Measurements from ENCODE around the gene CNOT3.

The CNOT3 gene

DNA sequence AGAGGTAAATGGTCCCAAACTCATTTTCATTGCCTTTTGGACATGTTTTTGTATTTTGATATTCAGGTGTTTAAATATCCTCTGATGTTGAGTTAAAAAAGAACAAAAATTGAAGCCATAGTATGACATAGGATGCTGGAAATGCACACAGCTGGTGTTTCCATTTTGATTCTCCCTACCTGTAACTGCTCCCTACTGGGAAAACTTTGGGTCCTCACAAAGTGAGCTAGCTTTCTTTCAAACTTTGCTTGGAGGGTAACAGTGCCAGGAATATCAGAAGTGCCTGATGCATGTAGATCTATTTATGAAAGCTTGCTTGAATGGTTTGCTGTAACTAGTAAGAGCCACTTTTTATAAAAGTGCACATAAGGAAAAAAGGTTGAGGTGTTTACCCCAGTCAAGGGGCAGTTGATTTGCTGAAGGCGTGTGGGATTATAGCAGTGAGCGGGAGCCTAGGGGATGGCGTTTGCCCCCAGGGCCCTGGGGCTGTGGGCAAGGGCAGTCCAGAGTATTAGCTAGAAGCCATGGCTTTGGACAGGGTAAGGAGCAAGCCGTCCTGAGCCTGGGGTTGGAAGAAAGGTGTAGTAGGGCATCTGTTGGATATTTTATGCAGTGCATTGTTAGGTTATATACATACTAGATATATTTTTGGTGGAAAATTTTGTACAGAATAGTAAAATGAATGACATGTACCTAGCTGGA lies 67.4 kb downstream of the CNOT3 start:
- Histone ChIP-seq H3K4me1 (peaks cover 37% of the 10 kb centered on the region), H3K36me3 (peaks cover 91% of the 10 kb centered on the region), H3K9me3 (no peaks in the 10 kb centered on the region), H3K4me3 (ENCODE audit: low read depth, low read length) (0 out of 2 replicates have a peak overlapping the region, but pooled peaks have one; percentile 4), H3K27me3 (no peaks in the 10 kb centered on the region)
- TF ChIP-seq, protein P1, sequence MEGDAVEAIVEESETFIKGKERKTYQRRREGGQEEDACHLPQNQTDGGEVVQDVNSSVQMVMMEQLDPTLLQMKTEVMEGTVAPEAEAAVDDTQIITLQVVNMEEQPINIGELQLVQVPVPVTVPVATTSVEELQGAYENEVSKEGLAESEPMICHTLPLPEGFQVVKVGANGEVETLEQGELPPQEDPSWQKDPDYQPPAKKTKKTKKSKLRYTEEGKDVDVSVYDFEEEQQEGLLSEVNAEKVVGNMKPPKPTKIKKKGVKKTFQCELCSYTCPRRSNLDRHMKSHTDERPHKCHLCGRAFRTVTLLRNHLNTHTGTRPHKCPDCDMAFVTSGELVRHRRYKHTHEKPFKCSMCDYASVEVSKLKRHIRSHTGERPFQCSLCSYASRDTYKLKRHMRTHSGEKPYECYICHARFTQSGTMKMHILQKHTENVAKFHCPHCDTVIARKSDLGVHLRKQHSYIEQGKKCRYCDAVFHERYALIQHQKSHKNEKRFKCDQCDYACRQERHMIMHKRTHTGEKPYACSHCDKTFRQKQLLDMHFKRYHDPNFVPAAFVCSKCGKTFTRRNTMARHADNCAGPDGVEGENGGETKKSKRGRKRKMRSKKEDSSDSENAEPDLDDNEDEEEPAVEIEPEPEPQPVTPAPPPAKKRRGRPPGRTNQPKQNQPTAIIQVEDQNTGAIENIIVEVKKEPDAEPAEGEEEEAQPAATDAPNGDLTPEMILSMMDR (IDR thresholded peaks at IDR 0.05; ENCODE audit: low read depth, low read length), result no peak
- no peak for DNase-seq
